AG04450 (cell line): ENCODE data around the gene DNAJC5. TPM values are rescaled to one million over a fixed set of nuclear protein-coding genes. Genes with fewer than 3 reads are reported as not detected.

Source experiments
- CTCF ChIA-PET: fragments of 300-600, 350-600 bp; formaldehyde crosslinking; extraction: SDS; loops from one replicate; lab custom pipeline; 2022; ENCODE audit warnings: antibody characterized with exemption, inconsistent platforms; lab: Charles Lee
- POLR2A ChIA-PET: fragments of 350-600 bp; formaldehyde crosslinking; extraction: SDS; loops from one replicate; lab custom pipeline; 2021; ENCODE audit warnings: antibody characterized with exemption, inconsistent platforms; lab: Yijun Ruan, JAX
- DNase-seq: peaks from one replicate; pipeline ENCODE4 v3.0.0-alpha.2; 2011; ENCODE audit warnings: low read depth, low spot score
- H3K27ac ChIP-seq: one replicate; pipeline ENCODE4 v1.5.1; 2012; ENCODE audit warnings: low read depth, low read length, control low read depth
- H3K27me3 ChIP-seq: one replicate; pipeline ENCODE4 v1.6.0; 2012; ENCODE audit warnings: low read length; ENCODE audit not compliant: control insufficient read depth, insufficient read depth
- H3K4me3 ChIP-seq: 2 replicates; pipeline ENCODE4 v1.5.1; 2011; ENCODE audit warnings: mild to moderate bottlenecking, low read depth, low read length, control low read depth
- H3K9me3 ChIP-seq: 2 replicates; pipeline ENCODE4 v1.5.1; 2012; ENCODE audit warnings: low read length; ENCODE audit not compliant: control insufficient read depth, insufficient read depth
- CTCF ChIP-seq: IDR thresholded peaks from 2 replicates; pipeline ENCODE4 v1.5.1; 2011; ENCODE audit warnings: low read depth, low read length, control low read depth, inconsistent platforms
- polyA plus RNA-seq: library from polyadenylated mRNA; depleted of rRNA; stranded (reverse); fragments of >200 nt; gene quantifications from 2 replicates; pipeline ENCODE4 v1.2.3, GENCODE V29; 2011

DNAJC5 gene
- polyA plus RNA-seq, 1 experiment: 36.7 TPM

GRCh38 chr20:63861981-63862901, 32.7 kb upstream of the DNAJC5 start:
- no peak overlapping the region for H3K4me3 ChIP-seq
- DNase-seq: no peak
- H3K27me3 ChIP-seq: no peaks in the 10 kb centered on the region
- H3K9me3 ChIP-seq: peaks cover 2% of the 10 kb centered on the region; the same call in 1 of the 2 replicates
- ChIA-PET CTCF (interaction anchor here (1.0 kb wide), 2 partner anchors 324 to 325 kb away, joined by 3 read pairs; partner anchors contain the start of gene PTK6), POLR2A (no interaction called here)
- TF ChIP-seq CTCF: no peak
- no peak overlapping the region for H3K27ac ChIP-seq

- ChIA-PET POLR2A (no interaction called here), CTCF (interaction anchor here (0.6 to 2.4 kb wide), 8 partner anchors 8 to 326 kb away, joined by 3 to 11 read pairs (median 4); partner anchors contain the start of gene PTK6)
- no peak overlapping the region for H3K27ac ChIP-seq
- H3K9me3 ChIP-seq: peaks cover 2% of the 10 kb centered on the region; the same call in 1 of the 2 replicates
- TF ChIP-seq CTCF: no peak
- peak overlapping the region; percentile 96 for H3K4me3 ChIP-seq
- no peak for DNase-seq
- H3K27me3 ChIP-seq: no peaks in the 10 kb centered on the region
Measured at GRCh38 chr20:63863021-63863797, 31.7 kb upstream of the DNAJC5 start.

GRCh38 chr20:63863798-63864544, 31.0 kb upstream of the DNAJC5 start:
- peaks cover 2% of the 10 kb centered on the region; the same call in 1 of the 2 replicates for H3K9me3 ChIP-seq
- H3K4me3 ChIP-seq: peak overlapping the region; percentile 96
- peak; percentile 23 for DNase-seq
- H3K27ac ChIP-seq: peak overlapping the region; percentile 43
- no peaks in the 10 kb centered on the region for H3K27me3 ChIP-seq
- ChIA-PET POLR2A (interaction anchor here (1.9 to 2.0 kb wide), 2 partner anchors 9 to 29 kb away, joined by 15 to 17 read pairs; no protein-coding TSS in a partner anchor), CTCF (interaction anchor here (0.6 to 2.4 kb wide), 6 partner anchors 9 to 325 kb away, joined by 3 to 11 read pairs (median 4); no protein-coding TSS in a partner anchor)
- TF ChIP-seq CTCF: peak; percentile 73

- H3K27ac ChIP-seq: no peak overlapping the region
- no peak for TF ChIP-seq CTCF
- no peak for DNase-seq
- peak overlapping the region; percentile 96 for H3K4me3 ChIP-seq
- H3K27me3 ChIP-seq: no peaks in the 10 kb centered on the region
- H3K9me3 ChIP-seq: peaks cover 2% of the 10 kb centered on the region; the same call in 1 of the 2 replicates
- ChIA-PET POLR2A (interaction anchor here (0.6 to 2.2 kb wide), 24 partner anchors 9 to 592 kb away, joined by 3 to 17 read pairs (median 4); partner anchors contain the start of genes ARFGAP1, ARFRP1, LIME1 and PTK6), CTCF (interaction anchor here (1.4 to 2.4 kb wide), 3 partner anchors 90 to 116 kb away, joined by 6 to 11 read pairs (median 6); partner anchors contain the start of gene PRPF6)
Measured at GRCh38 chr20:63864545-63864977, 30.4 kb upstream of the DNAJC5 start.
